ENCODE results near the gene WDR75.

DNA sequence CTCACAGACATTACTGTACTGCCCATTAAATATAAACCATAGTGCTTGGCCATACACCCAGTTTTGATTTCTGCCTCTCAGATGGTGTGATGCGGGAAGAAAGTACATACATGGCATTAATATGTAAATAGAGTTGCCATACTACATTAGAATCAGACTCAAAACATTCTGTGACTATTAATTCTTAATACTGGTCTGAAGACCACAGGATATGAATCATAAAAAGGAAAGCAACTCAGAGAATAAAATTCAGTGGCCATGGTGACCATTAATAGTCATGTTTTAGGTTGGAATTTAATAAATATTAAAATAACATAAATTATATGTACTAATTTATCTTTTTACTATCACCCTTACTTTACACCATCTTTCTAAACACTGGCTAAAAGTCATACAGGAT, 33.0 kb upstream of the WDR75 start:
- TF ChIP-seq POLR2A (IDR thresholded peaks at IDR 0.05; ENCODE audit: low read length) (no peak), GATA1 (IDR thresholded peaks at IDR 0.05; ENCODE audit: low read depth, low read length) (no peak)

Measured in erythroblast (primary cell).